Fibroblast of skin of right biceps (primary cell): ENCODE results near the gene RFPL2.
"Not testable (repeated sequence)": the region's sequence is repeated elsewhere in the genome, so short reads cannot be mapped to it uniquely, and the experiment has no call there.

Source experiments
- DNase-seq: peaks from one replicate; pipeline ENCODE4 v3.0.0-alpha.2; 2013

Gene RFPL2

GRCh38 chr22:32205974-32206773 is 1.3 kb upstream of the RFPL2 start:
- DNase-seq: no peak

DNA sequence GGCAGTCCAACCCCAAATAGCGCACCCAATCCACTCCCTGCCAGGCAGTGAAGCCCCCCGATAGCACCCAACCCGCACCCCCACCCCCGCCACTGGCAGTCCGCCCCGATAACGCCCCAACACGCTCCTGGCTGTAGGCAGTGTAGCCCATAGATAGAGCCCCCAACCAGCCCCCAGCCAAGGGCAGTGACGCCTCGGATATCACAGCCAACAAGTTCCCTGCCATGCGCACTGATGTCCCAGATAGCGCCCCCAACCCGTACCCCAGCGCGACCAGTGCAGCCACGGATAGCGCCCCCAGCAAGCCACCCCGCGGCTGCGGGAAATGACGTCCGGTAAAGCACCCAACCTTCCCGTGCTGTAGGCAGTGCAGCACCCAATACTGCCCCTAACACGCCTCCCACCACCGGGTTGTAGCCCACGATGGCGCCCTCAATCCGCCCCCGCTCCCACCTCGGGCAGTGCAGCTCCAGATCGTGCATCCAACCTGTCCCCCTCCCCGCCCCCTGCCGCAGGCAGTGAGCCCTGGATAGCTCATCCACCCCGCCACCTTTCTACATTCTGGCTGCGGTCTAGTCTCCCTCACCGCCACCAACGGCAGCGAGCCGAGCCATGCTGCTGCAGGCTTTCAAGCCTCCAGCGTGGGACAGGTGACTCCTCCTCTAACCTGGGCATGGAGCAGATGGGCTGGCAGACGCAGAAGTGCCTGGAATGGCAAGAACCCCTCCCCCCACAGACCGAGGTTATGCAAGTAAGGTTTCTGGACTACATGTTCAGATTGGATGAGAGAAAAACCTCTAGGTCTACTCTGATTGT is 625 bp downstream of the RFPL2 start:
- DNase-seq: no peak

DNA sequence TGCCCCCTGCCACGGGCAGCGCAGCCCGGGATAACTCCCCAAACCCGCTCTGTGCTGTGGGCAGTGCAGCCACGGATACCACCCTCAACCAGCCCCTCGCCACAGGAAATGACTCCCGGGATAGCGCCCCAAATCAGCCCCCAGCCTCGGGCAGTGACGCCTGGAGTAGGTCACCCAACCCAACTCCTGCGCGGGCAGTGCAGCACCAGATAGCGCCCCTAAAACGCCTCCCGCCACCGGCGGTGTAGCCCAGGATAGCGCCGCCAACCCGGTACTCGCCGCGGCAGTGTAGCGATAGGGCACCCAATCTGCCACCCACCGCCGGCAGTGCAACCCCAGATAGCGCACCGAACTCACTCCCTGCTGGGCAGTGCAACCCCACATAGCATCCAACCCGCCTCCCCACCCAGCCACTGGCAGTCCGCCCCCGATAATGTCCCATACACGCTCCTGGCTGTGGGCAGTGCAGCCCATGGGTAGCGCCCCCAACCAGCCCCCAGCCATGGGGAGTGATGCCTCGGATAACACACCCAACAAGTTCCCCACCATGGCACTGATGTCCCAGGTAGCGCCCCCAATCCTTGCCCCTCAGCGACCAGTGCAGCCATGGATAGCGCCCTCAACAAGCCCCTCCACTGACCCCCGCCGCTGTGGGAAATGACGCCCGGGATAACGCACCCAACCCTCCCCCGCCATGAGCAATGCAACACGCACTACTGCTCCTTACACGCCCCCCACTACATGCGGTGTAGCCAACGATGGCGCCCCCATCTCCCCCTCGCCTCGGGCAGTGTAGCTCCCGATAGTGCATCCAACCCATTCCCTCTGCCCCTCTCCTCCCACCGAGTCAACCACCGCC is 1.5 kb downstream of the RFPL2 start:
- DNase-seq: no peak

- peak; percentile 23 for DNase-seq
Measured at GRCh38 chr22:32202539-32203180, 2.2 kb downstream of the RFPL2 start.

DNA sequence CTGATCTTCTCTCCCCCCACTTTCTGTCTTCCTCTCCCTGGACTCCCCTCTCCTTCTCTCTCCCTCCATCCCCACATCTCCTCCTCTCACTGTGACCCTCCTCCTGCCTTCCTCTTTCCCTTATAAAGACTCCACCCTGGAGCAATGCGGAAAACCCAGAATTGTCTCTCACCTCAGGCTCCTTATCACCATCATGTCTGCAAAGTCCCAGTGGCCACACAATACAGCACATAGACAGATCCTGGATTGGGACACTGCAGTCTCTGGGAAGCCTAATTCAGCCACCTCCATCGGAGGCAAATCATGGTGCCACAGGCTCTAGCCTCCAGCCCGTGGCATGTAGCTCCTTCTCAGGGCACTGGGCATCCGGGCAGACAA is 2.7 kb downstream of the RFPL2 start:
- DNase-seq: no peak

- no peak for DNase-seq
Measured at GRCh38 chr22:32200752-32201151, 4.1 kb downstream of the RFPL2 start.

GRCh38 chr22:32199961-32200360 is 4.9 kb downstream of the RFPL2 start:
- DNase-seq: no peak

DNA sequence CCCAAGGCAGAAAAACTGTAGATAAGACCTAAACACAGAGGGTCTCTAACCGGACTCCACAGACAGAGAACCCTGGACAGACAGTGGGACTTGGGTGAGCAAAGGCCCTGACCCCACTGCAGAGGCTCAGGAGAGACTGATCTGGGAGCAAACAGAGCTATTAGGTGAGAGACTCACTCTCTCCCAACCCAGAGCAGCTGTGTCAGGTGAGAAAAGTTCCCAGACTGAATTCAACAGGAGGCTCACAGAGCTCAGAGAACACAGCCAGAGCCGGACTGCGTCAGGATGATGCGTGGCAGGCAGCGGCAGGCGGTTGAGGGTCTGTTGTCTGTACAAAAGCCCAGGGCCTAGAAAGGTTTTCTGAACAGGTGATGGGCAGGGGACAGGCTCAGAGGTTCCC is 5.5 kb downstream of the RFPL2 start:
- no peak for DNase-seq

DNA sequence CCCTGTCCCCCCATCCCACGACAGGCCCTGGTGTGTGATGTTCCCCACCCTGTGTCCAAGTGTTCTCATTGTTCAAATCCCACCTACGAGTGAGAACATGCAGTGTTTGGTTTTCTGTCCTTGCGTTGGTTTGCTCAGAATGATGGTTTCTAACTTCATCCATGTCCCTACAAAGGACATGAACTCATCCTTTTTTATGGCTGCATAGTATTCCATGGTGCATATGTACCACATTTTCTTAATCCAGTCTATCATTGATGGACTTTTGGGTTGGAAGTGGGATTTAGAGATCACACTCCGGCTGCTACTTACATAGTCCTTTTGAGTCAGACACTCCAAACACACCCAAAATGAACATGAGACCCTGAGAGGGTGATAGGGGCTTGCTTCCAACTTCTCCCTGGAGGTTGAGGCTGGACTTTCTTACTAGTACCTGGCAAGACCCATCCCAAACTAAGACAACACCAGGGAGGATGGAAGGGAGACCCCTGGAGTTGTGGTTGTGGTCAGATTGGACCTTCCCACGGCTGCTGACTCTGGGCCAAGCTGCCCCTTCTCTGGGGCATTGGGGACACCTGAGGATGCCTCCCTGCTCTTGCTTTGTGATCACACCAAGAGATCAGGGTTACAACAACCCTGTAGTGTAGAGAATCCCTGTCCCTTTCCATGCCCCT is 7.2 kb downstream of the RFPL2 start:
- not testable (repeated sequence) for DNase-seq

GRCh38 chr22:32195900-32196299 is 9.0 kb downstream of the RFPL2 start:
- not testable (repeated sequence) for DNase-seq

- not testable (repeated sequence) for DNase-seq
Measured at GRCh38 chr22:32193346-32193745, 11.5 kb downstream of the RFPL2 start.

GRCh38 chr22:32191021-32191420 is 13.9 kb downstream of the RFPL2 start:
- DNase-seq: not testable (repeated sequence)

DNA sequence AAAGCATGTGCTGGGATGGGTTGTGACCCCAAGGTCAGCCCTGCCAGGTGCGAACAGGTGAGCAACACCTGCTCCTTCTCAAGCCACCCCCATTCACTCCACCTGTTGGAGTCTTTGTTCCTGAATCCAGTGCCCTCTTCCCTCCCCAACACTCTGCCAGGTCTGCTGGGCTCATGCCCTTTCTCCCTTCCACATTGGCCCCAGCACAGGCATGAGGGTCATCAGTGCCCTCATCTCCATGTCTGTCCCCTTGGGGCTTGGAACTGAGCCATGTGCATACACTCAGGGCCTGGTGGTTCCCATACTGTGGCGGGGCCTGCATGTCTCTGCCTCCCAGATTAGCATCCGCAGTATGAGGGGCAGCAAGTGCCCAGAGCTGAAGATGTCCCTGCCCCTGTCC is 19.1 kb downstream of the RFPL2 start:
- DNase-seq: no peak

DNA sequence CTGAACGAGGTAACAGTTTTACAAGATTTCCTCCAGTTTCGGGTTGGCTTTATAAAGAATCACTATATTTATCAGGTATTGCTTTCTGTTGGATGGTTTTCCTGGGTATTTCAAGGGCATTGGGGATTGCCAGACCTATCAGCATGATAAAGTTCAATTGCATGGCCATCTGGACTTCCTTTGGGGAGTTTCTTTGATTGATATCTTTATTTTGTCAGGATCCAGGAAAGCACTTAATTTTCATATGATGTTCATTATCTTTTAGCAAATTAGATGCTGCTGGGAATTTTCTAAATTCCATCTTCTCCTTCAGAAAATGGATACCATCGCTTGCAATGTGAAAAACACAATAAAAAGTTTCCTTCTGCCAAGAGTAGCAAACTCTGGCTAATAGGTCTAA is 21.2 kb downstream of the RFPL2 start:
- DNase-seq: no peak

DNA sequence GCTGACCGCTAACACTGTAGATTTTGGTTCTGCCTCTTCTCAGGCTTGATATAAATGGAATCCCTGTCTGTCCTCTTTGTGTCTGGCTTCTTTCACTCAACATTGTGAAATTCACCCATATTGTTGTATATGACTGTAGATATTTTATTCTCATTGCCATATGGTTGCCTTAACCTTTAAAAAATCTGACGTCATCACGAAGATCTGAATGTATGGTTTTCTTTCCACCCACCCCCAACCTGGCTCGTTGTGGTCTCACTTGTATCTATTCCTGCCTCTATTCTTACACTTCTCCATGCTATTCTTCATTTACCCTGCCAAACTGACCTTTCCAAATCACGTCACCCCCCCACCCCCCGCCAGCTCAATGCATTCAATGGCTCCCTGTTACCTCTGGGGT is 23.8 kb downstream of the RFPL2 start:
- no peak for DNase-seq

GRCh38 chr22:32177221-32177765 is 27.6 kb downstream of the RFPL2 start:
- no peak for DNase-seq

DNA sequence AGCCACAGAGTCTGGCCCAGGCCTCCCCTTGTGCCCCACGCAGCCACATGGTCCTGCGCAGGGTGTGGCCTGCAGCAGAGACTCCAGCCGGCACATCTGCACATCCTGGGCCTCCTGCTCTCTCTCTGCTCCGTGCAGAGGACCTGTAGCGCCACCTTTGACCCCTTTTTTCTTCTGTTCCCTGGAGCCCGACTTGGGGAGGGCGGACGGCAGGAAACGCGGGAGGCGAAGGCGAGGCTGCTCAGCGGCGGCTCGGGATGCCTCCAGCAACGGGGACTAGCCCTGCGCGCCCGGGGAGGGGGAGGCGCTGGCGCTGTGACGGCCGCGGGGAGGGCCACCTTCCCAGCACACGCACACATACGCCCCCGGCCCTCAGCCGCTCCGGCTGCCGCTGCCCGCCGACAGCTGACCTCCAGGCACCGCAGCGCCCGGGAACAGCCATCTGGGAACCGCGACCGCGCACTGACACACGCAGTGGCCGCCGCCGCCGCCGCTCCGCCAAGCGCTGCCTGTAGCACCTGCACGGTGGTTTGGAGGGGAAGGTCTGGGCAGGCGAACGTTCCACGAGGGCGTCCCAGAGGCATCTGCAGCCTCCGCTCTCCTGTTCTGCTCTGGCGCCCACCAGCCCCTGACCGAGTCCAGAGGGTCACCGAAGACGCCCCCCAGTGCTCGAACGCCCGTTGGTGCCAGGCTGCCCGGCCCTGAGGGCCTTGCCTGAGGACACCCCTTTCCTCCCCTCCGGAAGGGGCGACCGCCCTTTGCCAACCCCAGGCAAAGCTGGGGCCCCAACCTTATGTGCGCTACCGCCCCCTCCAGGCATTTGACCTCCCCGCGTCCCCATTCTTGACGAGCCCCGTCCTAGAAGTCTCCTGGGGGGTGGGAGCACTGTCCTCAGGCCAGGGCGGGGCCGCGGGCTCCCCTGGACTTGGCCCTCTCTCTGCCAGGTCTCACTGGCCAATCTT is 28.9 kb downstream of the RFPL2 start:
- DNase-seq: no peak

- no peak for DNase-seq
Measured at GRCh38 chr22:32175115-32175514, 29.8 kb downstream of the RFPL2 start.

DNA sequence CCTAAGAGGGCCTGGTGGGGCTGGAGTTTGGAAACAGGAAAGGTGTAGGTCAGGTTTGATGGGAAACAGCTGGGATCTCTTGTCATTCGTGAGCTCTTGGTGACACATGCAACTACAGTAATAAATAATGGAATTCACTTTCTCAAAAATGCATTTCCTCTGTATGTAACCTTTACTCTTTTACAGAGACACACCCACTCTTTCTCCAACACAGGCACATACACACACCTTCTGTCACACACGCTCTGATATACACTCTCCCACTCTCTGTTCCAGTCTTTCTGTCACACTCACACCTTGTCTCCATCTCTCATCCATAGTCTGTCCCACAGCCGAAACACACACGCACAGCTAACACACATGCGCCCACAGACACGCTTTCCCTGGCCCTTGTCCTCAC is 39.2 kb downstream of the RFPL2 start:
- DNase-seq: no peak

DNA sequence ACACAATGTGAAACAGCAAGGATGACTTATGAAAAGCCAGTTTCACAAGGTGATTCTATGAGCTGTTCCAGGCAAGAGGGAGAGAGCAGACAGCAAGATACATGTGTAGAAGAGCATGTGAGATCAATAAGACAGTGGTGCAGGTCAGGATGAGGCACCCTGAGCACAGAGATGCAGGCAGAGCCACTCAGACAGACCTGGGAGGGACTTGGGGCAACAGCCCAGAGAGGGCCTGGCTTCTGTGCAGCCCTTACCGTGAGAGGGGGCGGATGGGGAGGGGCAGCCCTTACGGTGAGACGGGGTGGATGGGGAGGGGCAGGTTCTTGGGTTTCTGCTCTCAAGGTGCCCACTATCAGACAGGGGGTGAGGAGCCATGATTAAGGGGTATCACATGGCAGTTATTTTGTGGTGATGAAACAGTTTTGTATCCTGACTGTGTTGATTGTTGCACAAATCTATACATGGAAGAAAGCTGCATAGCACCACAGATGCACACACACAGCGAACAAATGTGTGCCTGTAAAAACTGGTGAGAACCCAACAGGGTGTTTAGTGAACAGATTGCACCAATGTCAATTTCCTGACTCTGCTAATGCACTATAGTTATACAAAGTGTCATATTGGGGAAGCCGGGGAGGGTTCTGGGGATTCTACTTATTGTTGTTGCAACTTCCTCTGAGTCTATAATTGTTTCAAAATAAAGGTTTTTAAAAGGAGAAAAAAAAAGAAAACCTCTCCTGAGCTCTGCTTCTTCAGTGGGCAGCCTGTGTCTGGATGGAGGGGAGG is 40.6 kb downstream of the RFPL2 start:
- DNase-seq: no peak
